Hepatocyte (in vitro differentiated cells): Measurements from ENCODE around the gene RRAGA.
"Not testable (repeated sequence)": the region's sequence is repeated elsewhere in the genome, so short reads cannot be mapped to it uniquely, and the experiment has no call there.

Experiments
- CTCF ChIP-seq: fragments of 200-600 bp; sonication (generic); IDR thresholded peaks from 2 replicates; pipeline ENCODE4 v1.5.1; 2016; ENCODE audit warnings: antibody characterized with exemption, mild to moderate bottlenecking; ENCODE audit not compliant: poor library complexity
- EZH2phosphoT487 ChIP-seq: fragments of 200-600 bp; sonication (generic); IDR thresholded peaks from one replicate; pipeline ENCODE4 v1.6.1; 2018; ENCODE audit warnings: antibody characterized with exemption, mild to moderate bottlenecking, low read depth, moderate library complexity; ENCODE audit not compliant: unreplicated experiment, severe bottlenecking

- not testable (repeated sequence) for TF ChIP-seq CTCF, EZH2phosphoT487
These were observed 27.6 kb upstream of the RRAGA start for GRCh38 chr9:19021649-19022048.
